GM18505 (cell line): ENCODE data around the gene SHF.

Experiments
- ATAC-seq: cut with Tn5 transposase; IDR thresholded peaks from one replicate; pipeline ENCODE4 v1.9.1; 2021; ENCODE audit not compliant: unreplicated experiment
- POLR2A ChIP-seq: IDR thresholded peaks from 4 replicates; pipeline ENCODE4 v1.6.1; 2011; ENCODE audit warnings: borderline replicate concordance; ENCODE audit not compliant: insufficient read depth, insufficient read length; ENCODE audit errors: extremely low read depth

Gene SHF

GRCh38 chr15:45205192-45205591 is 17.4 kb upstream of the SHF start:
- no peak for ATAC-seq
- TF ChIP-seq POLR2A: no peak

GRCh38 chr15:45203182-45203581 is 15.4 kb upstream of the SHF start:
- no peak for TF ChIP-seq POLR2A
- no peak for ATAC-seq

GRCh38 chr15:45201869-45202268 is 14.1 kb upstream of the SHF start:
- no peak for TF ChIP-seq POLR2A
- no peak for ATAC-seq

GRCh38 chr15:45201557-45201859 is 13.7 kb upstream of the SHF start:
- no peak for TF ChIP-seq POLR2A
- ATAC-seq: no peak

GRCh38 chr15:45200799-45201556 is 13.2 kb upstream of the SHF start:
- no peak for ATAC-seq

GRCh38 chr15:45200001-45200798 is 12.4 kb upstream of the SHF start:
- peak; percentile 35 for ATAC-seq
- peak; percentile 93 for TF ChIP-seq POLR2A

More at GRCh38 chr15:45200799-45201556, 13.2 kb upstream of the SHF start:
- TF ChIP-seq POLR2A: no peak

GRCh38 chr15:45199136-45199810 is 11.5 kb upstream of the SHF start:
- no peak for TF ChIP-seq POLR2A
- peak; percentile 8 for ATAC-seq

GRCh38 chr15:45198337-45199135 is 10.8 kb upstream of the SHF start:
- peak; percentile 60 for ATAC-seq
- peak; percentile 95 for TF ChIP-seq POLR2A

GRCh38 chr15:45197512-45197911 is 9.7 kb upstream of the SHF start:
- no peak for TF ChIP-seq POLR2A
- no peak for ATAC-seq

GRCh38 chr15:45187578-45187893 is 230 bp downstream of the SHF start:
- no peak for ATAC-seq
- no peak for TF ChIP-seq POLR2A

GRCh38 chr15:45186771-45187577 is 792 bp downstream of the SHF start:
- ATAC-seq: no peak
- no peak for TF ChIP-seq POLR2A

- no peak for TF ChIP-seq POLR2A
- ATAC-seq: no peak
Observed at GRCh38 chr15:45185903-45186770, 1.6 kb downstream of the SHF start.

GRCh38 chr15:45185069-45185779 is 2.5 kb downstream of the SHF start:
- ATAC-seq: no peak
- TF ChIP-seq POLR2A: no peak
